Bronchial epithelial cell (primary cell): ENCODE data around the gene FASLG. TPM values are rescaled to one million over a fixed set of nuclear protein-coding genes. Genes with fewer than 3 reads are reported as not detected.
A peak's percentile ranks its signal among the peaks of the same experiment; 100 is the strongest.

Source experiments
- DNase-seq: peaks from one replicate; pipeline ENCODE4 v3.0.0-alpha.2; 2010; ENCODE audit warnings: low read depth
- FAIRE-seq: peaks from 2 replicates; lab custom pipeline; 2011; peaks lifted over from hg19 to GRCh38; lab: Jason Lieb, UNC
- H3K27me3 ChIP-seq: 2 replicates; pipeline ENCODE4 v1.5.1; 2011; ENCODE audit warnings: low read length; ENCODE audit not compliant: control insufficient read depth, insufficient read depth
- H3K36me3 ChIP-seq: 2 replicates; pipeline ENCODE4 v1.5.1; 2011; ENCODE audit warnings: low read length; ENCODE audit not compliant: control insufficient read depth, insufficient read depth
- H3K4me3 ChIP-seq: 2 replicates; pipeline ENCODE4 v1.5.1; 2011; ENCODE audit warnings: mild to moderate bottlenecking, low read depth, low read length, control low read depth
- total RNA-seq: library from RNA; depleted of rRNA; stranded (reverse); fragments of >200 nt; gene quantifications from 2 replicates; pipeline ENCODE4 v1.2.1, GENCODE V29; 2014
- TF ChIP-seq, protein P1 (sequence below): IDR thresholded peaks from 2 replicates; pipeline ENCODE4 v1.5.1; 2011; ENCODE audit warnings: mild to moderate bottlenecking, moderate library complexity, low read length, control low read depth, inconsistent platforms; ENCODE audit not compliant: insufficient read depth, severe bottlenecking

The FASLG gene
- total RNA-seq, 1 donor from 2014 or later, result not detected

DNA sequence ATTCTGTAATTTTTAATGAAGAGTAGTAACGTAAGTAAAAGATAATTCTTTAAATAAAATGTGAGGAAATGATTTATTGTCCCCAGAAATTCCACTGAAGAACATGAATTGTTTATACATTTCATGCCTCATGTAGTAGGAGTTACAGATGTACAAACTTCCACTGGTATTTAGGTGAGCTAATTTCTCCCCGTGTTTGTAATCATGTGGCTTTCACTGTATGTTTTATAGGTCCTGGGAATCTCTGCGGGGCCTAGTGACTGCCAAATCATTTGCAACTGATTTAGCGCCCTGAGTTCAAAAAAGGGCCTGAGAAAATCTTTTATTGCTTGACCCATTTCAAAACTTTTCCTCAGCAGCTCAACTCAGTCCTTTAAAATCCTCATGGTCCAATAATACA is 30.5 kb upstream of the FASLG start:
- Histone ChIP-seq H3K4me3 (no peak overlapping the region), H3K27me3 (no peaks in the 10 kb centered on the region), H3K36me3 (no peaks in the 10 kb centered on the region)
- TF ChIP-seq, protein P1, sequence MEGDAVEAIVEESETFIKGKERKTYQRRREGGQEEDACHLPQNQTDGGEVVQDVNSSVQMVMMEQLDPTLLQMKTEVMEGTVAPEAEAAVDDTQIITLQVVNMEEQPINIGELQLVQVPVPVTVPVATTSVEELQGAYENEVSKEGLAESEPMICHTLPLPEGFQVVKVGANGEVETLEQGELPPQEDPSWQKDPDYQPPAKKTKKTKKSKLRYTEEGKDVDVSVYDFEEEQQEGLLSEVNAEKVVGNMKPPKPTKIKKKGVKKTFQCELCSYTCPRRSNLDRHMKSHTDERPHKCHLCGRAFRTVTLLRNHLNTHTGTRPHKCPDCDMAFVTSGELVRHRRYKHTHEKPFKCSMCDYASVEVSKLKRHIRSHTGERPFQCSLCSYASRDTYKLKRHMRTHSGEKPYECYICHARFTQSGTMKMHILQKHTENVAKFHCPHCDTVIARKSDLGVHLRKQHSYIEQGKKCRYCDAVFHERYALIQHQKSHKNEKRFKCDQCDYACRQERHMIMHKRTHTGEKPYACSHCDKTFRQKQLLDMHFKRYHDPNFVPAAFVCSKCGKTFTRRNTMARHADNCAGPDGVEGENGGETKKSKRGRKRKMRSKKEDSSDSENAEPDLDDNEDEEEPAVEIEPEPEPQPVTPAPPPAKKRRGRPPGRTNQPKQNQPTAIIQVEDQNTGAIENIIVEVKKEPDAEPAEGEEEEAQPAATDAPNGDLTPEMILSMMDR, result no peak
- FAIRE-seq (no peak), DNase-seq (no peak)

DNA sequence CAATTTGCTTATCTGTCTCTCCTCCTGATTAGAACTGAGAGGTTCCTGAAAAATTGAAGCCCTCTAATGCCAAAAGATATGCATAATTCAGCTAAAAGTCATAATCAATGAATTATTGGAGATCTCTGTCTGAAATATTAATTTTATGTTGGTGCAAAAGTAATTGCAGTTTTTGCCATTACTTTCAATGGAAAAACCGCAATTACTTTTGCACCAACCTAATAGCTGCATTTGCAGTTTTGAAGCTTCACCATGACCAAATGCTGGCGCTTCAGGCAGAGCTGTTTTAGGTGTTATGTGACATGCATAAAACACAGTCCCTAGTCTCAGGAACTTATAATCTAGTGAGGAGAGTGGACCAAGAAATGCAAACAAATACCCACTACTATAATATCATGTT is 29.7 kb upstream of the FASLG start:
- TF ChIP-seq, protein P1, result no peak
- H3K36me3 ChIP-seq, result no peaks in the 10 kb centered on the region

DNA sequence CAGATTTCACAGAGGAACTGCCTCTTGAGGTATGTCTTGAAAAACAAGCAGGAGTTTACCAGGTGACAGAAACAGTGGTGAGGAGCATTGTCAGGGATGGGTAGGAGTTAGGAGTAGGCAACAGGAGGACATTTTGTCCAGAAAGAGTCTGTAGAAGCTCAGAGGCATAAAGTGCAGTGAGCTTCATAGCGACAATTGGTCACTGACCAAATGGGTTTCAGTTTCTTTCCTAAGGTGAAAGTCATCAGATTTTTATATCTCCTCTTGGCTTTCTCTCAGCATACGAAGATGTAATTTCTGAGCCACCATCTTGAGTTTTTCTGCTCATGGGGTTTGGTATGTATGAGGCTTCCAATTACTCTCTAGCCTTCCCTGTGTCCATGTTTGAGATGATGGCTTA is 29.3 kb upstream of the FASLG start:
- TF ChIP-seq, protein P1, result no peak

More for the DNA sequence above, 29.7 kb upstream of the FASLG start:
- no peak for FAIRE-seq
- no peak for DNase-seq
- no peak overlapping the region for H3K4me3 ChIP-seq
- H3K27me3 ChIP-seq, result no peaks in the 10 kb centered on the region

DNA sequence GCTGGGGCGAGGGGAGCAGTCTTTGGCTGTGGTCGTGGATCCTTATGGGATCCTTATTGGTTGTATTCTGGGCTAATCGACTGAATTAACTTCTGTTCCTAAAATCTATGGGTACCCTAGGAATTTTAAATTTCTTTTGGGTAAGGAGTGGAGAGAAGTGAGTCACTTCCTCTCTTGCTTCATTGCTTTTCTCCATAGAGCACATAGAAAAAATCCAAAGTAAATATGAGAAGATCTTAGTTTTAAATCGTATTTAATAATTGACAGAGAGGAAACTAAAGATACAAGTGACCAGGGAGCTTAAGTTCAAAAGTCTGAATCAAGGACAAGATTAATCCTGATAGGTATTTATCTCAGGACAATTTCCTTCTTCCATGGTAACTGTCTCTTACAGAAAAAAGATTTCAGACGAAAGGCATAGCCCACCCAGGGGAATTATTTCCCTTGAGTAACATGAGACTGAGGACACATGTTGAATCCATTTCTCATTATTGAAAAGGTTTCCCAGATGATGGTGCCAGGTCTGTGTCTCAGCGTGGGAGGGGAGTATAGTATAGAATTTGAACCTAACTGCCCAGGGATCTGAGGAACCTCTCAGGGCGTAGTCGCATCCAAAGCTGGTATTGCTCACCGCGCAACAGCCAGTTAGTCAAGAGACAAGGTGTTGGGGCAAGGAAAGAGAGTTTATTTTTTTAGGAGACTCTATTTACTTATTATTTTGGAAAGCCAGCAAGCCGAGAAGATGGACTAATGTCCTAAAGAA is 28.7 kb upstream of the FASLG start:
- TF ChIP-seq, protein P1, result no peak
- Histone ChIP-seq H3K4me3 (no peak overlapping the region), H3K36me3 (no peaks in the 10 kb centered on the region), H3K27me3 (no peaks in the 10 kb centered on the region)
- DNase-seq (peak; percentile 57), FAIRE-seq (no peak)

More for the DNA sequence above, 29.3 kb upstream of the FASLG start:
- FAIRE-seq, result no peak
- no peak overlapping the region for H3K4me3 ChIP-seq
- H3K36me3 ChIP-seq, result no peaks in the 10 kb centered on the region
- DNase-seq, result no peak
- H3K27me3 ChIP-seq, result no peaks in the 10 kb centered on the region

DNA sequence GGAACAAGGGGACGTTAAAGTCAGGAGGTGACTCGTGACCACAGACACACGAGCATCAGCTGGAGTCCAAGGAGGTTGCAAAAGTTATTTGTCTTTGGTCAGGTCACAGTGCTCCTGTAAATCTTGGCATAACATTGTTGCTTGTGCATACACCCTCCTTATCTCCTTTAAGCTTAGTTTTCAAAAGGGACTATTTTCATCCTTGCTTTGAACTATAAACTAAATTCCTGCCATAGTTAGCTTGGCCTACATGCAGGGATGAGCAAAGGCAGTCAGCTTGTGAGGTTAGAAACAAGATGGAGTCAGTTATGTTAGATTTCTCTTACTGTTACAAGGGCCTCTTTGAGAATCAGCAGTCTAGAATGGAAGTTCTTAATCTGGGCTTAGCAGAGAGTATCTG is 28.0 kb upstream of the FASLG start:
- no peaks in the 10 kb centered on the region for H3K36me3 ChIP-seq
- FAIRE-seq (no peak), DNase-seq (no peak)
- no peak overlapping the region for H3K4me3 ChIP-seq
- TF ChIP-seq, protein P1, result no peak
- H3K27me3 ChIP-seq, result no peaks in the 10 kb centered on the region
